ENCODE results near the gene KLK6.

- TF ChIP-seq, protein P1, sequence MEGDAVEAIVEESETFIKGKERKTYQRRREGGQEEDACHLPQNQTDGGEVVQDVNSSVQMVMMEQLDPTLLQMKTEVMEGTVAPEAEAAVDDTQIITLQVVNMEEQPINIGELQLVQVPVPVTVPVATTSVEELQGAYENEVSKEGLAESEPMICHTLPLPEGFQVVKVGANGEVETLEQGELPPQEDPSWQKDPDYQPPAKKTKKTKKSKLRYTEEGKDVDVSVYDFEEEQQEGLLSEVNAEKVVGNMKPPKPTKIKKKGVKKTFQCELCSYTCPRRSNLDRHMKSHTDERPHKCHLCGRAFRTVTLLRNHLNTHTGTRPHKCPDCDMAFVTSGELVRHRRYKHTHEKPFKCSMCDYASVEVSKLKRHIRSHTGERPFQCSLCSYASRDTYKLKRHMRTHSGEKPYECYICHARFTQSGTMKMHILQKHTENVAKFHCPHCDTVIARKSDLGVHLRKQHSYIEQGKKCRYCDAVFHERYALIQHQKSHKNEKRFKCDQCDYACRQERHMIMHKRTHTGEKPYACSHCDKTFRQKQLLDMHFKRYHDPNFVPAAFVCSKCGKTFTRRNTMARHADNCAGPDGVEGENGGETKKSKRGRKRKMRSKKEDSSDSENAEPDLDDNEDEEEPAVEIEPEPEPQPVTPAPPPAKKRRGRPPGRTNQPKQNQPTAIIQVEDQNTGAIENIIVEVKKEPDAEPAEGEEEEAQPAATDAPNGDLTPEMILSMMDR (IDR thresholded peaks at IDR 0.05), result no peak
- TF ChIP-seq POLR2AphosphoS5 (IDR thresholded peaks at IDR 0.05; ENCODE audit: low read depth, low read length), result no peak
- TF ChIP-seq SIN3A (IDR thresholded peaks at IDR 0.05; ENCODE audit: borderline replicate concordance, insufficient read depth, low read depth, low read length), result no peak
Observed at GRCh38 chr19:50933640-50934039, 35.8 kb downstream of the KLK6 start.

Measured in Panc1 (cell line).